Stimulated activated memory B cell treated with anti-CD40 and anti-IgM and Interleukin-4, amounts not matched to agents 10 μg/mL and 1 μg/mL and 100 μg/mL, for 72 hours (primary cell): ENCODE measurements around the gene ZFP36.

ENCODE experiments used
- ATAC-seq: fragments of 150-1000 bp; cut with Tn5 transposase; 2 replicates; pipeline ENCODE4 v1.10.0; 2021
- H3K27ac Mint-ChIP-seq: one replicate; pipeline ENCODE4 v1.8.0; 2022; ENCODE audit warnings: mild to moderate bottlenecking, mixed read lengths
- H3K27me3 Mint-ChIP-seq: one replicate; pipeline ENCODE4 v1.8.0; 2022; ENCODE audit warnings: mixed read lengths
- H3K36me3 Mint-ChIP-seq: one replicate; pipeline ENCODE4 v1.8.0; 2022; ENCODE audit warnings: mixed read lengths
- H3K4me1 Mint-ChIP-seq: one replicate; pipeline ENCODE4 v1.8.0; 2022; ENCODE audit warnings: mixed read lengths
- H3K4me3 Mint-ChIP-seq: one replicate; pipeline ENCODE4 v1.8.0; 2022; ENCODE audit warnings: mild to moderate bottlenecking, moderate library complexity, mixed read lengths
- H3K9me3 Mint-ChIP-seq: one replicate; pipeline ENCODE4 v1.8.0; 2022; ENCODE audit warnings: mixed read lengths

ZFP36 gene

DNA sequence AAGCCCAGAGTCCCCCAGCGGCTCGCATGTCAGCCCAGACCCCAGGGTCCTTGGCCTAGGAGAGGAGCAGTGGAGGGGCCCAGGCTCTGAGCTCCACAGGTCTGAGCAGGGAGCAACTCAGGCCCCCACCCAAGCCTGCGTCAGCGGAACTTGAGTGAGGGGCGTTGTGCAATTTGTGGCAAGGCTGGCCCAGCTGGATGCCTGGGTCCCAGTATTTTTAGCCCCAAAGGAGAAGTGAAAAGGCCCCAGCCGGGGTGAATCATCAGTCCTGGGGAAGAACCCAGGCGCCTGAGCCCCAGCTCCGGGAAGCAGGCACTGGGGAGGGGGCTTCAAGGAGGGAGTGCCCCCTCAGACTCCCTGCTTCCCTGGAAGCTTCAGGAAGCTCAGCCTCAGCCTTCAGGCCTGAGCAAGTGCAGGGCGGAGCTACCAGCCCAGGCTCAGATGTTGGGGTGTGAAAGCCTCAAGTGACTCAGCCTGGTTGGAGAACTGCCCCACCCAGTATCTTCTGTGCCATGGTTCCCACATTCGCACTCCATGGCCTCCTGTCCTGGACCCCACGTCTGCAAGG is 8.3 kb upstream of the ZFP36 start:
- Mint-ChIP-seq H3K4me3 (peak overlapping the region; percentile 30), H3K9me3 (no peaks in the 10 kb centered on the region), H3K27ac (peak overlapping the region; percentile 91), H3K4me1 (peaks cover 79% of the 10 kb centered on the region), H3K36me3 (peaks cover 38% of the 10 kb centered on the region), H3K27me3 (no peaks in the 10 kb centered on the region)
- ATAC-seq = peak; percentile 1

DNA sequence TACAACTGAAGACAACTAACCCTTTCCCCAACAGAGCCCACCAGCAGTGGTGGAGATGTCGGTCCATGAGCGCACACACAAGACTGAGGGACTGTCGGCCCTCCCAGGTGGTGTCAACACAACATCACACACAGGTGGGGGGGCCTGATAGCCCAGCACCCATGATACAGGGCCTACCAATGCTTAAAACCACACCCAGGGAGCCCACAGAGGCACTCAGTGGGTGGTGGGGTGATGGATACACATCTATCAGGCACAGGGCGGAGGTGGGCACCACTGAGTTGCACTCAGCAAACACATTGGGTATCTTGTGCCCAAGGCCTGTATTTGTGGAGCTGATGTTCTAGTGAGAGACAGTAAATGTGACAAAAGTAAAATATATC is 7.0 kb upstream of the ZFP36 start:
- Mint-ChIP-seq H3K4me1 (peaks cover 80% of the 10 kb centered on the region), H3K9me3 (no peaks in the 10 kb centered on the region), H3K27me3 (no peaks in the 10 kb centered on the region), H3K27ac (peak overlapping the region; percentile 91), H3K4me3 (peak overlapping the region; percentile 46), H3K36me3 (peaks cover 29% of the 10 kb centered on the region)
- ATAC-seq = no peak

DNA sequence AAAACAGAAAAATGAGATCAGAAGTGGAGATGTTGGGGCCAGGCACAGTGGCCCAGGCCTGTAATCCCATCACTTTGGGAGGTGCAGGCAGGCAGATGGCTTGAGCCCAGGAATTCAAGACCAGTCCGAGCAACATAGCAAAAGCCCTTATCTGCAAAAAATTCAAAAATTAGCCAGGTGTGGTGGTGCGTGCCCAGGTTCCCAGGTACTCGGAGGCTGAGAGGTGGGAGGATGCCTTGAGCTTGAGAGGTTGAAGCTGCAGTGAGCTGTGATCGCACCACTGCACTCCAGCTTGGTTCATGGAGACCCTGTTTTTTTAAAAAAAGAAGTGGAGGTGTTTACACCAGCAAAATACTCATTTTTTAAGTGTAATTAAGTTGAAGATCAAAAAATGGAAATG is 6.6 kb upstream of the ZFP36 start:
- Mint-ChIP-seq H3K27me3 (no peaks in the 10 kb centered on the region), H3K27ac (peak overlapping the region; percentile 91), H3K4me3 (no peak overlapping the region), H3K9me3 (no peaks in the 10 kb centered on the region), H3K36me3 (peaks cover 25% of the 10 kb centered on the region), H3K4me1 (peaks cover 82% of the 10 kb centered on the region)
- no peak for ATAC-seq

DNA sequence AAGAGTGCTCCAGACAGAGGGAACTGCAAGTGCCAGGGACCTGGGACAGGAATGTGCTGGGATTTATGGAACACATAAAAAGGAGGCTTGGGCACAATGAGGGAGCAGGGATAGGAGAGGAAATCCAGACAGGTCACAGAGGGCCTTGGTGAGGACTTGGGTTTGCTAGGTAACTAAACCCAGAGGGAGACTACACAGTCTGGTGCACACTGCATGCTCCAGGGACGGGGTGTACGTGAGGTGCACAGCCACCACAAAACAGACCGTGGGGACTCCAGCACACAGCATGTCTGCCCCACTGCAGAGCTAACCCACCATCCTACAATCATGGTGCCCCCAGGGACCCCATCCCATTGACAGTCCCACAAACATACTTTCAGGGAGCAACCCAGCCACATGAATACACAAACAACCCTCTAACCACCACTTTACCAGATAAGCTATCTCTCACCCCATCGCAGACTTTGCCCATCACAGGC is 5.5 kb upstream of the ZFP36 start:
- Mint-ChIP-seq H3K27ac (peak overlapping the region; percentile 91), H3K36me3 (peaks cover 15% of the 10 kb centered on the region), H3K9me3 (no peaks in the 10 kb centered on the region), H3K4me1 (peaks cover 82% of the 10 kb centered on the region), H3K4me3 (peak overlapping the region; percentile 71), H3K27me3 (no peaks in the 10 kb centered on the region)
- ATAC-seq = peak; percentile 44

DNA sequence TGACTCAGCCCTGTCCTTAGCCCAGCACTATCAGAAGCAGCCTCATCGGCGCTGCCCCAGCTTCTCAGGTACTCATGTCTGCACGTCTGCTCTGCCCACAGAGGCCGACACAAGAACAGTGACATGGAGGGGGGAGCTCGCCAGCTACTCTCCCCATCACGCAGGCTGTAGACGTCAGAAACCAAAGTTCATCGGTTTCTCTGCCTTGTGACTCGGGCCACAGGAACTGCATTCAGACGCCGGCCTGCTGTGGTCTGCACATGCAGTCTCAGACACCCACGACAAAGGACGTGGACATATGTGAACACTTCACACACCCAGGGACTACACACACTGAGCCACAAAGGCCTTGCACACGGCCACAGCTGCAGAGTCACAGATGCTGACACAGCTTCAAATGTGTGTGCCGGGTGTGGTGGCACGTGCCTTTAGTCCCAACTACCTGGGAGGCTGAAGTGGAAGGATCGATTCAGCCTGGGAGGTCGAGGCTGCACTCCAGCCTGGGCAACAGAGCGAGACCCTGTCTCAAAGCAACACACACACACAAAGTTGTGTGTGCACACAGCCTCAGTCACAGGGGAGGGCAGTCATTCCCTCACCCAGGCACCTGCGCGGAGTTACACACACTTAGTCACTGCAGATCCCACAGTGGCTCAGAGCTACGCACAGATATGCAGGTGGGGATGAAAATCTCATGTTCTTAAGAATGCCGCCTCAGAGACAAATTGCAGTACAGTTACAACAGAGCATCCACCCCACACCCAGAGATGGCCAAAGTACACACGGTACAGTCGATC is 4.9 kb upstream of the ZFP36 start:
- H3K9me3 Mint-ChIP-seq = no peaks in the 10 kb centered on the region
- ATAC-seq = peak; percentile 68
- peaks cover 15% of the 10 kb centered on the region for H3K36me3 Mint-ChIP-seq
- H3K27me3 Mint-ChIP-seq = no peaks in the 10 kb centered on the region
- H3K4me3 Mint-ChIP-seq = peak overlapping the region; percentile 89
- H3K4me1 Mint-ChIP-seq = peaks cover 86% of the 10 kb centered on the region
- peak overlapping the region; percentile 91 for H3K27ac Mint-ChIP-seq

DNA sequence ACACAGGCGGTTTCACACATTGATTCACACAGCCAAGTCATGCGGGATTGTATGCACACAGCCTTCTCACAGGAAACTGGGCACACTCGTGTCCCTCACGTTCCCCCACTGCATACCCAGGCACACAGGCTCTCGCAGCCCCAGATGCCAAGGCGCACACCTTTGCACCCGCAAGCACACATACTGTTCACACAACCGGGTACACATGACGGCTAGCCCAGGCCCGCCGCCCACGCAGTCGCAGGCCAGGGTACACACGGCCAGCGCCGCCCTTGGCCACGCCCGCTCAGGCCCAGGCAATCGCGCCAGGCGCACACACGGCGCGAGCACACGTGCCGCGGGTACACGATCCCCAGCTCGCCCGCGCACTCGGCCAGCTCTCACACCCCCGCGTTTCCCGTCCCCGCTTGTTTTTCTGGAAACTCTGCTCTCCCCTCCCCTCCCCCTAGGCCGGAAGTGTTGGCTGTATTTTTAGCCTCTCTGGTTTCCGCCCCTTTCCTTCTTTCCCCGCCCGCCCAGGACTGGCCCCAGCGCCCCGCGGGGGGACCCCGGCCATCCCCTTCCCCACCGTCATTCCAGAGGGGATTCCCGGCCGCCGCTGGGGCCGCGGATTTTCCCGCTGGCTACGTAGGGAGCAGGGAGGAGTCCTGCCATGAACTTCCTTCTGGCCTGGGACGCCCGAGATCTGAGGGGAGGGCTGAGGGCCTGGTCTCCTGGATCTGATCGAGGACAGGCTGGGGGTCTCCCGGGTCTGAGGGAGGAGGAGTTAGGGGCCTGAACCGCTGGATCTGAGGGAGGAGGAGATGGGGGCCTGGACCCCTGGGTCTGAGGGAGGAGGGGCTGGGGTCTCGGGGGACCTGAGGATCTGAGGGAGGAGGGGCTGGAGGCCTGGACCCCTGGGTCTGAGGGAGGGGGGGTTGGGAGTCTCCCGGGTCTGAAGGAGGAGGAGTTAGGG is 4.0 kb upstream of the ZFP36 start:
- Mint-ChIP-seq H3K27me3 (no peaks in the 10 kb centered on the region), H3K4me3 (peak overlapping the region; percentile 89), H3K9me3 (no peaks in the 10 kb centered on the region), H3K4me1 (peaks cover 81% of the 10 kb centered on the region), H3K36me3 (peaks cover 24% of the 10 kb centered on the region), H3K27ac (peak overlapping the region; percentile 91)
- peak; percentile 28 for ATAC-seq

DNA sequence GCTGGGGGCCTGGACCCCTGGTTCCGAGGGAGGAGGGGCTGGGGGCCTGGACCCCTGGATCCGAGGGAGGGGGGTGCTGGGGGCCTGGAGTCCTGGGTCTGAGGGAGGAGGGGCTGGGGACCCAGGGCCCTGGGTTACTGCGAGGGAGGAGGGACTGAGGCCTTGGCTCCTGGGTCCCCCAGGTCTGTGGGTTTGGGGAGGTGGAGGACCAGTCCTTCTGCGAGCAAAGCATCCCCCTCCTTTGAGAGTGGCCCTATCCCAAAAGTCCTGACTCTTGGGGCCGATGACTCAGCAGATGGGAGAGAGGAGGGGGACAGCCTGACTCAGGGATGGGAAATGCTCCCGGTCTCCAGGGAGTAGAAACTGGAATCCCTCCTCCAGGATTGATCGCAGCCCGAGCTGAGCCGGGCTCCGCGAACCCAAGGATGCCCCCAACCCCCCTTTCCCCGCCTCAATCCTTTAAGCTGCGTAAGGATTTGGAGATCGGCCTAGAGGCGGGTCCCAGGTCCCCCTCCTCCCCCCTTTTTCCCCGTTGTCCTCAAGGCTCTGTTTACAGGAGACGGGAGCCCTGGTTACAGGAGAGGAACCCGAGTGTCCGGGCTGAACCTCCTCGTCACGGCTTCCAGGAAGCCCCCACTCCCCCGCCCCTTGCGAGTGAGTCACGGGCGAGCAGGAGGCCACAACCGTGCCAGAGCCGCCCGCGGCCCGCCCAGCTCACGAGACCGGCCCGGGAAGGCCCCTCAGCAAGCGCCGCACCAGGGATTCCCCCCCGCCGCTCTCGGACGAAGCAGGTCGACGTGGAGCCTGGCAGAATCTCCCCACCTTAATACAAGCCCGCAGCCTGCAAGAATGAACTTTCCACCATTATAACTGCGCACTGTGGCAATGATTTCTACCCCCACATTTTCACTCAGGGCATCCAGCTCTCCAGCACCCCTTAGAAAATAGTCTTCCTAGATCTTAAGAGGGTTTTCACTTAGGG is 3.0 kb upstream of the ZFP36 start:
- H3K9me3 Mint-ChIP-seq = no peaks in the 10 kb centered on the region
- no peaks in the 10 kb centered on the region for H3K27me3 Mint-ChIP-seq

DNA sequence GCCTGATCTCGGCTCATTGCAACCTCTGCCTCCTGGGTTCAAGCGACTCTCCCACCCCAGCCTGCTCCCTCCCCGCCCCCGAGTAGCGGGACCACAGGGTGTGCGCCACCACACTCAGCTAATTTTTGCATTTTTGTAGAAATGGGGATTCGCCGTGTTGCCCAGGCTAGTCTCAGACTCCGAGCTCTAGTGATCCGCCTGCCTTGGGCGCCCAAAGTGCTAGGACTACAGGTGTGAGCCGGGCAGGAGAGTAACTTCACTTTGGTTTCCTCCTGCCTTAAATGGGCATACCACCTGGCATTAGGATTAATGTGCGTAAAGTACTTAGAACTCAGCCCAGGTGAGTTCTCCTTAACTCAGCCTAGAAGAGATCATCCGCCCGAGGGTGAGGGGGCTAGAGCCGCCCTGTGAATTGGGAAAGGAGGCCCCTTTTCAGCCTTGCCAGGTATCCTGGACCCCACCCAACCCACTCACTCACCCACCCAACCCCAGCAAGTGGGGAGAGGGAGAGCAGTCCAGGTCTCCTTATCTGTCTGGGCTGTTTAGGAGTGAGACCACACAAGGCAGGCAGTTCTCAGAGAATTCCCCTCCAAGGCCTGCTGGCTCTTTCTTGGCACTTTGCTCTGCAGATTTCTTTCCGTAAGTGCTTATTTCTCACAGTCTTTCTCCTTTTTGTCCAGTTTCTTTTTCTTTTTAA is 1.2 kb upstream of the ZFP36 start:
- ATAC-seq = no peak
- Mint-ChIP-seq H3K27me3 (no peaks in the 10 kb centered on the region), H3K36me3 (peaks cover 24% of the 10 kb centered on the region), H3K4me3 (peak overlapping the region; percentile 77), H3K9me3 (no peaks in the 10 kb centered on the region), H3K27ac (peak overlapping the region; percentile 91), H3K4me1 (peaks cover 72% of the 10 kb centered on the region)

More for the DNA sequence above, 3.0 kb upstream of the ZFP36 start:
- peaks cover 79% of the 10 kb centered on the region for H3K4me1 Mint-ChIP-seq
- peaks cover 33% of the 10 kb centered on the region for H3K36me3 Mint-ChIP-seq
- H3K27ac Mint-ChIP-seq = peak overlapping the region; percentile 91
- peak overlapping the region; percentile 89 for H3K4me3 Mint-ChIP-seq
- peak; percentile 59 for ATAC-seq

DNA sequence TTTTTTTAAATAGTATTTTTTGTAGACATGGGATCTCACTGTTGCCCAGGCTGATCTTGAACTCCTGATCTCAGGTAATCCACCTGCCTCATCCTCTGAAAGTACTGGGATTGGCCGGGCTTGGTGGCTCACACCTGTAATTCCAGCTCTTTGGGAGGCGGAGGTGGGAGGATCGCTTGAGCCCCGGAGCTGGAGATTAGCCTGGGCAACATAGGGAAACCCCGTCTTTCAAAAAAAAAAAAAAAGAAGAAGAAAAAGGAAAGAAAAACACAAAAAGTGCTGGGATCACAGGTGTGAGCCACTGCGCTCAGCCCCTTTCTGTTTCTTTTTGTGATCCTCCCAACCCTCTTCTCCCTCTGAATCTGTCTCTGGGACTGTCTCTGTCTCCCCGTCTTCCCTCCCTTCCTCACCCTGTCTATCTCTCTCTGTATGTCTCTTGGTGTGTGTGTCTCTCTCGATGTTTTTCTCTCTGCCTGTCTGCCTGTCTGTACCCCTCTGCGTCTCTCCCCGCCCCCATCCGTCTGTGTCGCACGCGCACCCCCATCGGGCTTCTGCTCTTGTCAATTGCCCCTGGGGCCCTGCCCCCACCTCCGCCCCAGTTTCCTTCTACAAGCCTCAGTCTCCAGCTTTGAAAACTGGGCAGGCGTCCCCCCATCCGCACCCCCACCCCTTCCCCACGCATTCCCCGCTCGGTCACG is 540 bp upstream of the ZFP36 start:
- peak overlapping the region; percentile 98 for H3K4me3 Mint-ChIP-seq
- peak; percentile 31 for ATAC-seq
- H3K27me3 Mint-ChIP-seq = no peaks in the 10 kb centered on the region
- peaks cover 72% of the 10 kb centered on the region for H3K4me1 Mint-ChIP-seq
- H3K27ac Mint-ChIP-seq = peak overlapping the region; percentile 91
- H3K36me3 Mint-ChIP-seq = peaks cover 24% of the 10 kb centered on the region
- H3K9me3 Mint-ChIP-seq = no peaks in the 10 kb centered on the region

DNA sequence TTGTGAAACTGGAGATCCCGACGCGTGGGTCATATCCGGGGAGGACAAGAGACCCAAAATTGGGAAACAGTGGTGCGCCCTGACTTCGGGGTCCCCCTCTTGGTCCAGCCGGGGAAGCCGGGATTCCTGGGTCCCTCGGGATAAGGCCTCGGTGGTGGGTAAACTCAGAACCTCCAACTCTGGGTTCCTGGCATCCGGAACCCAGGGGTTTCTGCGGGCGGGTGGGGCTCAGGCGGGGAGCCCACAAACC is 688 bp downstream of the ZFP36 start:
- Mint-ChIP-seq H3K36me3 (peaks cover 24% of the 10 kb centered on the region), H3K27me3 (no peaks in the 10 kb centered on the region), H3K4me1 (peaks cover 70% of the 10 kb centered on the region), H3K9me3 (no peaks in the 10 kb centered on the region), H3K4me3 (peak overlapping the region; percentile 98), H3K27ac (peak overlapping the region; percentile 91)
- no peak for ATAC-seq

DNA sequence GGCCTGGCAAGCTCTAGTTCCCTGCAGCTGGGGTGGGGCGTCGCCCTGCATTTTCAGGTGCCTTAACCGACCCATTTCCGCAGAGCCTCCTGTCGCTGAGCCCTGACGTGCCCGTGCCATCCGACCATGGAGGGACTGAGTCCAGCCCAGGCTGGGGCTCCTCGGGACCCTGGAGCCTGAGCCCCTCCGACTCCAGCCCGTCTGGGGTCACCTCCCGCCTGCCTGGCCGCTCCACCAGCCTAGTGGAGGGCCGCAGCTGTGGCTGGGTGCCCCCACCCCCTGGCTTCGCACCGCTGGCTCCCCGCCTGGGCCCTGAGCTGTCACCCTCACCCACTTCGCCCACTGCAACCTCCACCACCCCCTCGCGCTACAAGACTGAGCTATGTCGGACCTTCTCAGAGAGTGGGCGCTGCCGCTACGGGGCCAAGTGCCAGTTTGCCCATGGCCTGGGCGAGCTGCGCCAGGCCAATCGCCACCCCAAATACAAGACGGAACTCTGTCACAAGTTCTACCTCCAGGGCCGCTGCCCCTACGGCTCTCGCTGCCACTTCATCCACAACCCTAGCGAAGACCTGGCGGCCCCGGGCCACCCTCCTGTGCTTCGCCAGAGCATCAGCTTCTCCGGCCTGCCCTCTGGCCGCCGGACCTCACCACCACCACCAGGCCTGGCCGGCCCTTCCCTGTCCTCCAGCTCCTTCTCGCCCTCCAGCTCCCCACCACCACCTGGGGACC is 1.2 kb downstream of the ZFP36 start:
- peak overlapping the region; percentile 91 for H3K27ac Mint-ChIP-seq
- peaks cover 65% of the 10 kb centered on the region for H3K4me1 Mint-ChIP-seq
- ATAC-seq = peak; percentile 1
- H3K4me3 Mint-ChIP-seq = peak overlapping the region; percentile 98
- no peaks in the 10 kb centered on the region for H3K9me3 Mint-ChIP-seq
- no peaks in the 10 kb centered on the region for H3K27me3 Mint-ChIP-seq
- H3K36me3 Mint-ChIP-seq = peaks cover 24% of the 10 kb centered on the region

DNA sequence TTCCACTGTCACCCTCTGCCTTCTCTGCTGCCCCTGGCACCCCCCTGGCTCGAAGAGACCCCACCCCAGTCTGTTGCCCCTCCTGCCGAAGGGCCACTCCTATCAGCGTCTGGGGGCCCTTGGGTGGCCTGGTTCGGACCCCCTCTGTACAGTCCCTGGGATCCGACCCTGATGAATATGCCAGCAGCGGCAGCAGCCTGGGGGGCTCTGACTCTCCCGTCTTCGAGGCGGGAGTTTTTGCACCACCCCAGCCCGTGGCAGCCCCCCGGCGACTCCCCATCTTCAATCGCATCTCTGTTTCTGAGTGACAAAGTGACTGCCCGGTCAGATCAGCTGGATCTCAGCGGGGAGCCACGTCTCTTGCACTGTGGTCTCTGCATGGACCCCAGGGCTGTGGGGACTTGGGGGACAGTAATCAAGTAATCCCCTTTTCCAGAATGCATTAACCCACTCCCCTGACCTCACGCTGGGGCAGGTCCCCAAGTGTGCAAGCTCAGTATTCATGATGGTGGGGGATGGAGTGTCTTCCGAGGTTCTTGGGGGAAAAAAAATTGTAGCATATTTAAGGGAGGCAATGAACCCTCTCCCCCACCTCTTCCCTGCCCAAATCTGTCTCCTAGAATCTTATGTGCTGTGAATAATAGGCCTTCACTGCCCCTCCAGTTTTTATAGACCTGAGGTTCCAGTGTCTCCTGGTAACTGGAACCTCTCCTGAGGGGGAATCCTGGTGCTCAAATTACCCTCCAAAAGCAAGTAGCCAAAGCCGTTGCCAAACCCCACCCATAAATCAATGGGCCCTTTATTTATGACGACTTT is 2.0 kb downstream of the ZFP36 start:
- H3K36me3 Mint-ChIP-seq = peaks cover 24% of the 10 kb centered on the region
- ATAC-seq = no peak
- H3K4me1 Mint-ChIP-seq = peaks cover 63% of the 10 kb centered on the region
- no peaks in the 10 kb centered on the region for H3K9me3 Mint-ChIP-seq
- no peaks in the 10 kb centered on the region for H3K27me3 Mint-ChIP-seq
- peak overlapping the region; percentile 91 for H3K27ac Mint-ChIP-seq
- peak overlapping the region; percentile 98 for H3K4me3 Mint-ChIP-seq
